ENCODE data around the gene ZNF417.
"Not testable (repeated sequence)": the region's sequence is repeated elsewhere in the genome, so short reads cannot be mapped to it uniquely, and the experiment has no call there.

The ZNF417 gene

DNA sequence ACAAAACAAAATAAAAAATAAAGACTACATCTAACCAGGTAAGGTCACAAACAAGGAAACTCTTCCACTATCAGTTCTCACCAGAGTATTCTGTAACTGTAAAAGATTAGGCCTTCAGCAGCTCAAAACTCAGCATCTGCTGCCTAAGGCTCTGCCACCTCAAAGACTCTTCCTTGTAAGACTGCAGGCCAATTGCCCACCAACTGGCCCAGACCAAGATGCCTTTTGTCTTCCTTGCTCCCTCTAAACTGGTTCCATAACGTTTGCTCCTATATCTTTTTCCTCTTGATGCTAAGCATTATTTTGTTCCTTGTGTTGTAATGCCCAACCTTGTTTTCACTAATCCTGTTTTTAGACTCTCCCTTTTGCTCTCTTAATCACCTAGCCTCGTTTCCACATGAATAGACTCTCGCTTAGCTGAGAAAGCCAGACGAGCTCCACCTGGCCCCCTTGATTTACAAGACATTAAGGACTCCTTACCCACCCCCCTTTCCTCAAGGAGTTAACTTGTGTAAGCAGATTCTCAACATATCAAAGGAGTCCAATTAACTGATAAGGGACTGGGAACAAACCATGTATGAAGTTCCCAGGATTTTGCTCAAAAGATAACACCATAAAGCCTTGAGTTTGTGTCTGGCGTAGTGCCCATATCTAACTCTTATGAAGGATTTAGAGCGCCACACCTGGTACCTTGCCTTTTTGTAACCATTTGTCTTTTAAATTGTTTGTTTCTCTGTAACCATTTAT, 29.0 kb downstream of the ZNF417 start:
- DNase-seq, result no peak

DNA sequence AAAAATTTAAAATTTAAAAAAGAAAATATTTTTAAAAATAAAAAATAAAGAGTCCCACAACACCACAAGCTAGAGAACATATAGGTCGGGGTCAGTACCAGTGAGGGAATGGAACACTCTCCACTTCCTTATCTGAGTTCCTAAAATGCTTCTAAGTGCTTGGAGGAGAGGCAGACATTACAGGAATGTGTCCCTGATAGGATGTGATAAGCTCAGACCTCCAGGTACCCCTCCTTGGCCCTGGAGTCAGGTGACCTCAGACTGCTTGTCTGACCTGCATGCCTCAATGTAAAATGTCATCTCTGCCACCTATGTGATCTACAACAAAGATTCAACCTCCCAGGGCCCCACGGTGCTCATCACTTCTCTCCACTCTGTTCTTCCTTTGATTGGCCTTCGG, 30.3 kb downstream of the ZNF417 start:
- DNase-seq, result no peak

DNA sequence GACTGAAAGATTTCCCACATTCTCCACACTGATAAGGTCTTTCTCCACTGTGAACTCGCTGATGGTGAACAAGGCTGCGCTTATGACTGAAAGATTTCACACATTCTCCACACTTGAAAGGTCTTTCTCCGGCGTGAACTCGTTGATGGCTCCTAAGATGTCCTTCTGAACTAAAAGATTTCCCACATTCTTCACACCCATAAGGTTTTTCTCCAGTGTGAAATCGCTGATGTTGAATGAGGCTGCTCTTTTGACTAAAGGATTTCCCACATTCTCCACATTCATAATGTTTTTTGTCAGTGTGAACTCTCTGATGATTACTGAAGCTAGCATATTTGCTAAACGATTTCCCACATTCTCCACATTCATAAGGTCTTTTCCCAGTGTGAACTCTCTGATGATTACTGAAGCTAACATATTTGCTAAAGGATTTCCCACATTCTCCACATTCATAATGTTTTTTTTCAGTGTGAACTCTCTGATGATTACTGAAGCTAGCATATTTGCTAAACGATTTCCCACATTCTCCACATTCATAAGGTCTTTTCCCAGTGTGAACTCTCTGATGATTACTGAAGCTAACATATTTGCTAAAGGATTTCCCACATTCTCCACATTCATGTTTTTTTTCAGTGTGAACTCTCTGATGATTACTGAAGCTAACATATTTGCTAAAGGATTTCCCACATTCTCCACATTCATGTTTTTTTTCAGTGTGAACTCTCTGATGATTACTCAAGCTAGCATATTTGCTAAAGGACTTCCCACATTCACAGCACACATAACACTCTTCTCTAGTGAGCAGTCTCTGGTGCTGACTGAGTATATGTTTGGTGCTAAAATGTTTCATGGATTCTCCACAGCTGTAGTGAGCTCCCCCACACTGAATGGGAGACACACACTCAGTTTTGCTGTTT, 42.3 kb downstream of the ZNF417 start:
- DNase-seq, result not testable (repeated sequence)

DNA sequence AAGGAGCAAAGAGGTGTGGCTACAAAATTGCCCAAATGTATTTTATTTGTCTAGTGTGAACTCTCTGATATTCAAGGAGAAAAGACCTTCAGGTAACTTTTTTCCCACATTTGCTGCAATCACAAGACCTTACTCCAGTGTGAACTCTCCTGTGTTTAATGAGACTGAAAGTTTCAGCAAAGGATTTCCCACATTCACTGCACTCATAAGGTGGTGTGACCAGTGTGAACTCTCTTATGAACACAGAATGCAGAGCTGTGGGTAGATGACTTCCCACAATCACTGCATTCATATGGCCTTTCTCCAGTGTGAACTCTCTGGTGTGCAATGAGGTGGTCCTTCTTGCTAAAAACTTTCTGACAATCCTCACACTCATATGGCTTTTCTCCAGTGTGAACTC, 43.9 kb downstream of the ZNF417 start:
- DNase-seq, result no peak

DNA sequence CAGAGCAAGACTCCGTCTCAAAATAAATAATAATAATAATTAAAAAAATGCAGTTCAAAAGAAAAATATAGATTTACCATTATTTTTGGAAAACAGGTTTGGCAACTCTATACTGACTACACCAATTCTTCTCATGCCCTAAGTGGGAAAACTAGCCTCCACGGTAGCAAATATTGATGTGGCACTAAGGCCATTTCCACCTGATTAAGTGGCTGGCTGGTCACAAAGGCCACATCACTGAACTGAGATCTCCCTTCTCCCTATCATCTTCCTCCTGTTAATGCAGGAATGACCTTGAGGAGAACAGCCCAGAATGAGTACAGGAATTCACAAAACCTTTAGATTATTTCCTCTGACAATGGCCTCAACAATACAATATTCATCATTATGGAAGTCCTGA, 46.2 kb downstream of the ZNF417 start:
- no peak for DNase-seq

DNA sequence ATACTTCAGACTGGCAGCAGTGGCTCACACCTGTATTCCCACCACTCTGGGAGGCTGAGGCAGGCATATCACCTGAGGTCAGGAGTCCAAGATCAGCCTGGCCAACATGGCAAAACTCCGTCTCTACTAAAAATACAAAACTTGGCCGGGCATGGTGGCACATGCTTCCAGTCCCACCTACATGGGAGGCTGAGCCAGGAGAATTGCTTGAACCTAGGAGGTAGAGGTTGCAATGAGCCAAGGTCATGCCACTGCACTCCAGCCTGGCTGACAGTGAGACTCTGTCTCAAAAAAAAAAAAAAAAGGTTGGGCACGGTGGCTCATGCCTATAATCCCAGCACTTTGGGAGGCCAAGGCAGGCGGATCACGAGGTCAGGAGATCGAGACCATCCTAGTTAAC, 46.7 kb downstream of the ZNF417 start:
- DNase-seq, result not testable (repeated sequence)

DNA sequence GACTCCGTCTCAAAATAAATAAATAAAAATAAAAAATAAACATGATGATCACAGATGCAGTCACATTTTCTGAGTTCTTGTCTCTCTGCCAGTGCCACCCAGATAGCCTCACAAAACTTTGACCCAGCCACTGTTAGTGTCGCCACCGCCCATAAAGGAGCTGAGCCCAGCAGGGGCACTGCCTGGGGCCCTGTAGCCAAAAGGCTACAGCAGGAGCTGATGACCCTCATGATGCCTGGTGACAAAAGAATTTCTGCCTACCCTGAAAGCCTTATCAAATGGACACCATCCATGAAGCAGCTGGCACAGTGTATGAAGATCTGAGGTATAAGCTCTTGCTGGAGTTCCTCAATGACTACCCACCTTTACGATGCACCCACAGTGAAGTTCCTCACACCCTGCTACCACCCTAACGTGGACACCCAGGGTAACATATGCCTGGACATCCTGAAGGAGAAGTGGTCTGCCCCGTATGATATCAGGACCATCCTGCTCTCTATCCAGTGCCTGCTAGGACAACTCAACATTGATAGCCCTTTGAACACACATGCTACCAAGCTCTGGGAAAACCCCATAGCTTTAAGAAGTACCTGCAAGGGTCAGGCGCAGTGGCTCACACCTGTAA, 48.4 kb downstream of the ZNF417 start:
- DNase-seq, result no peak
